GM23248 (cell line): Measurements from ENCODE around the gene CCND1.

ENCODE experiments used
- EZH2 ChIP-seq: fragments of 200-600 bp; sonication (generic); IDR thresholded peaks from 2 replicates; pipeline ENCODE4 v1.6.1; 2018; ENCODE audit warnings: antibody characterized with exemption, mild to moderate bottlenecking; ENCODE audit not compliant: insufficient read depth, poor library complexity, severe bottlenecking
- EZH2phosphoT487 ChIP-seq: fragments of 200-600 bp; sonication (generic); IDR thresholded peaks from 2 replicates; pipeline ENCODE4 v1.6.1; 2018; ENCODE audit warnings: antibody characterized with exemption, moderate library complexity, mild to moderate bottlenecking, low read depth; ENCODE audit not compliant: insufficient read depth

DNA sequence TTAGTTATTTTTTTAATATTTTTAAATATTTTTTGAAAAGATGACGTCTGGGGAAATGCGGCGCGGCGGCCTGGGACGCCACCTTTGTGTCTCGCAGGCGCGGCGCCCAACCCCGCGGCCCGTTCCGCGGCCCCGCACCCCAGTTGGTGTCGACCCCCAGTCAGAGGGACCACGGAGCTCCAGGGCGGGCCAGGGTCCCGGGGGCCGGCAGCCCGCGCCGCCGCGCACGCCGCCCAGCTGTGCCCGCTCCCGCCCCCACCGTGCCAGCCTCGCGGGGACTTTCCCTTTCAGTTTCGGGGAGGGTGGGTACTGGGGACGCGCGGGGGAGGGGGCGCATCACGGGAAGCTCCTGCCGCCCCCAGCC, 1.6 kb downstream of the CCND1 start:
- no peak for TF ChIP-seq EZH2
- no peak for TF ChIP-seq EZH2phosphoT487
